WERI-Rb-1 (cell line): ENCODE results near the gene EPHA8.

ENCODE experiments used
- DNase-seq: peaks from one replicate; pipeline ENCODE4 v3.0.0-alpha.2; 2020
- H3K27ac ChIP-seq: fragments of 250-450 bp; sonication (Bioruptor Pico); 2 replicates; pipeline ENCODE4 v1.5.1; 2020; ENCODE audit warnings: mild to moderate bottlenecking, moderate library complexity
- H3K27me3 ChIP-seq: fragments of 250-450 bp; sonication (Bioruptor Pico); 2 replicates; pipeline ENCODE4 v1.5.1; 2021; ENCODE audit warnings: mild to moderate bottlenecking, low read depth, moderate library complexity; ENCODE audit not compliant: insufficient read depth, severe bottlenecking
- H3K36me3 ChIP-seq: fragments of 250-450 bp; sonication (Bioruptor Pico); 2 replicates; pipeline ENCODE4 v1.5.1; 2020; ENCODE audit warnings: mild to moderate bottlenecking, moderate library complexity
- H3K4me3 ChIP-seq: 2 replicates; pipeline ENCODE4 v1.5.1; 2011; ENCODE audit warnings: low read depth, mild to moderate bottlenecking, control low read depth, low read length
- H3K9me3 ChIP-seq: fragments of 250-450 bp; sonication (Bioruptor Pico); 2 replicates; pipeline ENCODE4 v1.5.1; 2021; ENCODE audit warnings: mild to moderate bottlenecking, moderate library complexity; ENCODE audit not compliant: severe bottlenecking
- CTCF ChIP-seq: IDR thresholded peaks from 2 replicates; pipeline ENCODE4 v1.5.1; 2011; ENCODE audit warnings: low read depth, mild to moderate bottlenecking, control low read depth, inconsistent platforms, low read length

EPHA8 gene

DNA sequence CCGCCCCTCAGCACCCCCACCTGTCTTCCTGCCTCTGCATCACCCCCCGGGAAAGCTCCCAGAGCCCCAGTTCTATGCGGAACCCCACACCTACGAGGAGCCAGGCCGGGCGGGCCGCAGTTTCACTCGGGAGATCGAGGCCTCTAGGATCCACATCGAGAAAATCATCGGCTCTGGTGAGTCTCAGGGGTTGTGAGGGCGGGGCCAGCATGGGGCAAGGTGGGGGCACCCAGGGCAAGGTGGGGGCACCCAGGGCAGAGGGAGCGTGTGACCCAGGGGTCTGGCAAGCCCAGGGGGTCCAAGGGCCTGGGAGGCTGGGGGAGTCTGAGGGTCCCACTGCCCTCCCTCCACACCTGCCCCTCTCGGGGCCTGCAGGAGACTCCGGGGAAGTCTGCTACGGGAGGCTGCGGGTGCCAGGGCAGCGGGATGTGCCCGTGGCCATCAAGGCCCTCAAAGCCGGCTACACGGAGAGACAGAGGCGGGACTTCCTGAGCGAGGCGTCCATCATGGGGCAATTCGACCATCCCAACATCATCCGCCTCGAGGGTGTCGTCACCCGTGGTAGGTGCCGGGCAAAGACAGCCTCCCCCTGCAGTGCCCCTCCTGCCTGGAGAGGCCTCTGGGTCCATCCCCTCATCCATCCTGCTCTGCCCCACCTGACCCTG is 34.1 kb downstream of the EPHA8 start:
- Histone ChIP-seq H3K27me3 (no peaks in the 10 kb centered on the region), H3K27ac (no peak overlapping the region)
- TF ChIP-seq CTCF, result no peak

DNA sequence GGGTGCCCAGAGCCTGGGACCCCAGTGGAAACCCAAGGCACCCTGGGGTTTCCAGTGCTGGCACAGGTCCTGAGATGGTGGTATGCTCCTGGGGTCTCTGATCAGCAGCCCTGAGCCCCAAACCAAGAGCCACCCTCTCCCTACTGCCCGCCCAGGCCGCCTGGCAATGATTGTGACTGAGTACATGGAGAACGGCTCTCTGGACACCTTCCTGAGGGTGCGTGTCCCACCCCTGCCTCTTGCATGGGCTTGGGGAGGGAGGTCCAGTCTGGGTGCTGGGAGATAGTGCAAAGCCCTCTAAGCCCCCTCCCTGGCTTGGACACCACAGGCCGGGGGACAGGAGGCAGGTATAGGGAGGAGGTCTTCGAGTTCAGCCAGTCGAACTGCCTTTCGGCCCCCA is 34.7 kb downstream of the EPHA8 start:
- H3K27ac ChIP-seq, result no peak overlapping the region
- no peak for DNase-seq
- H3K27me3 ChIP-seq, result no peaks in the 10 kb centered on the region
- no peaks in the 10 kb centered on the region for H3K9me3 ChIP-seq
- H3K4me3 ChIP-seq, result no peak overlapping the region
- no peaks in the 10 kb centered on the region; the same call in 1 of the 2 replicates for H3K36me3 ChIP-seq
- TF ChIP-seq CTCF, result no peak

More for the DNA sequence above, 34.1 kb downstream of the EPHA8 start:
- H3K36me3 ChIP-seq, result no peaks in the 10 kb centered on the region; the same call in 1 of the 2 replicates
- no peak for DNase-seq
- H3K9me3 ChIP-seq, result no peaks in the 10 kb centered on the region
- H3K4me3 ChIP-seq, result no peak overlapping the region

DNA sequence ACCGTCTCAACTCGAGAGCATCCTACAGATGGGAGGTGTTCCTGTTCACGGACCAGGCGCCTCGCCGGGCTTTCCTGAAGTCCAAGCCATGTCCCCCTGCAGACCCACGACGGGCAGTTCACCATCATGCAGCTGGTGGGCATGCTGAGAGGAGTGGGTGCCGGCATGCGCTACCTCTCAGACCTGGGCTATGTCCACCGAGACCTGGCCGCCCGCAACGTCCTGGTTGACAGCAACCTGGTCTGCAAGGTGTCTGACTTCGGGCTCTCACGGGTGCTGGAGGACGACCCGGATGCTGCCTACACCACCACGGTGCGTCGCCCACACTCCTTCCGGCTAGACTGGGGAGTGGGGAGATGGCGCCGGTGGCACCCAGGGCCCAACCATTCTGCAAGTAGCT is 35.4 kb downstream of the EPHA8 start:
- Histone ChIP-seq H3K4me3 (no peak overlapping the region), H3K36me3 (no peaks in the 10 kb centered on the region; the same call in 1 of the 2 replicates), H3K9me3 (no peaks in the 10 kb centered on the region), H3K27me3 (no peaks in the 10 kb centered on the region), H3K27ac (no peak overlapping the region)
- no peak for DNase-seq
- TF ChIP-seq CTCF, result no peak

DNA sequence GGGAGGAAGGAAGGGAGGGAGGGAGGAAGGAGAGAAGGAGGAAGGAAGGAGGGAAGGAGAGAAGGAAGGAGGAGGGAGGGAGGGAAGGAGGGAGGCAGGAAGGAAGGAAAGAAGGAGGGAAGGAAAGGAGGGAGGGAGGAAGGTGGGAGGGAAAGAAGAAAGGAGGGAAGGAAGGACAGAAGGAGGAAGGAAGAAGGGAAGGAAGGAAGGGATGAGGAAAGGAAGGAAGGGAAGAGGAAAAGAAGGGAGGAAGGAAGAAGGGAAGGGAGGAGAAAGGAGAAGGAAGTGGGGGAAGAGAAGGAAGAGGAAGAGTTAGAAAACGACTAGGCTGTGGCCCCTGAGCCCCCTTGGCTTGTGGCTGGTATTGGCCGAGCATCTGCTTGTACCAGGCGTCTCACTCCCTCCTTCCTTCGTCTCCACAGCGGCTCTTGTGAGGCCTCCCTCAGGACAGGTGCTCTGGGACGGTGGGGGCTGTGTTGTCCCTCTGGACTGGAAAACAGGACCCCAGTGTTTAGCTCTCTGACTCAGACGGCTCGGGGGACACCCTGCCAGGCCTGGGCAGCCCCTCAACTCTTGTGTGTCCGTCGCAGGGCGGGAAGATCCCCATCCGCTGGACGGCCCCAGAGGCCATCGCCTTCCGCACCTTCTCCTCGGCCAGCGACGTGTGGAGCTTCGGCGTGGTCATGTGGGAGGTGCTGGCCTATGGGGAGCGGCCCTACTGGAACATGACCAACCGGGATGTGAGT is 37.0 kb downstream of the EPHA8 start:
- TF ChIP-seq CTCF, result no peak
- Histone ChIP-seq H3K36me3 (no peaks in the 10 kb centered on the region; the same call in 1 of the 2 replicates), H3K27me3 (no peaks in the 10 kb centered on the region), H3K27ac (no peak overlapping the region), H3K9me3 (no peaks in the 10 kb centered on the region), H3K4me3 (no peak overlapping the region)
- DNase-seq, result no peak

- Histone ChIP-seq H3K9me3 (no peaks in the 10 kb centered on the region), H3K4me3 (no peak overlapping the region), H3K36me3 (no peaks in the 10 kb centered on the region), H3K27me3 (no peaks in the 10 kb centered on the region), H3K27ac (no peak overlapping the region)
- DNase-seq, result no peak
- no peak for TF ChIP-seq CTCF
Observed at GRCh38 chr1:22600817-22601605, 37.7 kb downstream of the EPHA8 start.
